GM23338 (cell line): ENCODE data around the gene IRF6. TPM values are rescaled to one million over a fixed set of nuclear protein-coding genes. Genes with fewer than 3 reads are reported as not detected.

Source experiments
- ATAC-seq: fragments of 200-7000 bp; cut with Tn5 transposase; 3 replicates; pipeline ENCODE4 v1.9.1; 2020
- DNase-seq: peaks from one replicate; pipeline ENCODE4 v3.0.0-alpha.2; 2015; ENCODE audit warnings: low spot score
- H2AFZ ChIP-seq: fragments of 200-600 bp; sonication (generic); 2 replicates; pipeline ENCODE4 v1.8.0; 2016; ENCODE audit warnings: antibody characterized with exemption, mild to moderate bottlenecking, moderate library complexity
- H3F3A ChIP-seq: fragments of 200-600 bp; sonication (generic); replicated peaks from 2 replicates; pipeline ENCODE4 v1.8.0; 2017; ENCODE audit warnings: antibody characterized with exemption, mixed run types, low read depth
- H3K27ac ChIP-seq: fragments of 200-600 bp; sonication (generic); 2 replicates; pipeline ENCODE4 v1.6.1; 2016; ENCODE audit warnings: low read depth
- H3K27me3 ChIP-seq: fragments of 200-600 bp; sonication (generic); 2 replicates; pipeline ENCODE4 v1.8.0; 2016; ENCODE audit warnings: mild to moderate bottlenecking, mixed run types, moderate library complexity; ENCODE audit not compliant: insufficient read depth
- H3K36me3 ChIP-seq: fragments of 200-600 bp; sonication (generic); 2 replicates; pipeline ENCODE4 v1.8.0; 2016; ENCODE audit warnings: mild to moderate bottlenecking; ENCODE audit not compliant: insufficient read depth
- H3K4me1 ChIP-seq: fragments of 200-600 bp; sonication (generic); 2 replicates; pipeline ENCODE4 v1.8.0; 2016; ENCODE audit warnings: mild to moderate bottlenecking, moderate library complexity; ENCODE audit not compliant: insufficient read depth
- H3K4me2 ChIP-seq: fragments of 200-600 bp; sonication (generic); 2 replicates; pipeline ENCODE4 v1.7.1; 2017; ENCODE audit warnings: mixed run types
- H3K4me3 ChIP-seq: fragments of 200-600 bp; sonication (generic); 2 replicates; pipeline ENCODE4 v1.6.1; 2016; ENCODE audit warnings: mixed run types
- H3K79me2 ChIP-seq: fragments of 200-600 bp; sonication (generic); replicated peaks from 2 replicates; pipeline ENCODE4 v1.8.0; 2017; ENCODE audit warnings: mild to moderate bottlenecking; ENCODE audit not compliant: insufficient read depth
- H3K9me2 ChIP-seq: fragments of 200-600 bp; sonication (generic); 2 replicates; pipeline ENCODE4 v1.8.0; 2017; ENCODE audit not compliant: insufficient read depth
- H4K20me1 ChIP-seq: fragments of 200-600 bp; sonication (generic); replicated peaks from 2 replicates; pipeline ENCODE4 v1.8.0; 2017; ENCODE audit warnings: mild to moderate bottlenecking; ENCODE audit not compliant: insufficient read depth
- H3K27ac Mint-ChIP-seq: 2 replicates; pipeline ENCODE4 v1.8.0; 2020; ENCODE audit warnings: inconsistent platforms, mild to moderate bottlenecking, moderate library complexity, mixed read lengths
- H3K27me3 Mint-ChIP-seq: 3 replicates; pipeline ENCODE4 v1.8.0; 2022; ENCODE audit warnings: low read depth, mild to moderate bottlenecking, moderate library complexity, mixed read lengths, inconsistent platforms; ENCODE audit not compliant: insufficient read depth, poor library complexity
- H3K36me3 Mint-ChIP-seq: 3 replicates; pipeline ENCODE4 v1.8.0; 2021; ENCODE audit warnings: low read depth, mild to moderate bottlenecking, inconsistent platforms, moderate library complexity, mixed read lengths
- H3K4me1 Mint-ChIP-seq: 3 replicates; pipeline ENCODE4 v1.8.0; 2020; ENCODE audit warnings: mild to moderate bottlenecking, inconsistent platforms, mixed read lengths
- H3K4me3 Mint-ChIP-seq: 3 replicates; pipeline ENCODE4 v1.8.0; 2021; ENCODE audit warnings: moderate library complexity, mild to moderate bottlenecking, inconsistent platforms, mixed read lengths
- H3K9me3 Mint-ChIP-seq: 3 replicates; pipeline ENCODE4 v1.8.0; 2020; ENCODE audit warnings: moderate library complexity, mild to moderate bottlenecking, inconsistent platforms, mixed read lengths
- CREB1 ChIP-seq: fragments of 250-450 bp; sonication (Bioruptor Pico); IDR thresholded peaks from 2 replicates; pipeline ENCODE4 v1.5.0; 2020; ENCODE audit warnings: low read depth, mild to moderate bottlenecking, moderate library complexity
- CTCF ChIP-seq, 2 experiments: fragments of 200-600 bp in 1 of 2; sonication (generic) in 1 of 2; conservative IDR thresholded peaks; 2 replicates each; pipeline versions ENCODE4 v1.5.1 to v1.6.1; 2016 to 2017; ENCODE audit warnings: antibody characterized with exemption in 2 of 2, low read depth in 2 of 2, mild to moderate bottlenecking in 2 of 2, moderate library complexity in 1 of 2
- EZH2 ChIP-seq: fragments of 200-600 bp; sonication (generic); IDR thresholded peaks from one replicate; pipeline ENCODE4 v1.8.0; 2017; ENCODE audit warnings: antibody characterized with exemption, mild to moderate bottlenecking, low read depth; ENCODE audit not compliant: unreplicated experiment
- EZH2phosphoT487 ChIP-seq: fragments of 200-600 bp; sonication (generic); IDR thresholded peaks from one replicate; pipeline ENCODE4 v1.8.1; 2018; ENCODE audit warnings: antibody characterized with exemption; ENCODE audit not compliant: unreplicated experiment
- JUNB ChIP-seq: IDR thresholded peaks from one replicate; pipeline ENCODE4 v1.6.1; 2016; ENCODE audit warnings: antibody characterized with exemption; ENCODE audit not compliant: unreplicated experiment
- NANOG ChIP-seq: IDR thresholded peaks from 2 replicates; pipeline ENCODE4 v1.6.1; 2016; ENCODE audit warnings: antibody characterized with exemption, borderline replicate concordance
- POLR2AphosphoS5 ChIP-seq: IDR thresholded peaks from 2 replicates; pipeline ENCODE4 v1.6.1; 2016; ENCODE audit warnings: antibody characterized with exemption, low read depth
- STAT1 ChIP-seq: IDR thresholded peaks from one replicate; pipeline ENCODE4 v1.6.1; 2016; ENCODE audit warnings: antibody characterized with exemption; ENCODE audit not compliant: unreplicated experiment
- ZNF114 ChIP-seq: fragments of 250-450 bp; sonication (Bioruptor Pico); IDR thresholded peaks from 2 replicates; pipeline ENCODE4 v1.5.0; 2020; ENCODE audit warnings: mild to moderate bottlenecking, moderate library complexity
- ZNF331 ChIP-seq: fragments of 250-450 bp; sonication (Bioruptor Pico); IDR thresholded peaks from 2 replicates; pipeline ENCODE4 v1.5.0; 2020; ENCODE audit warnings: low read depth, mild to moderate bottlenecking, moderate library complexity
- ZNF462 ChIP-seq: fragments of 250-450 bp; sonication (Bioruptor Pico); IDR thresholded peaks from 2 replicates; pipeline ENCODE4 v1.5.0; 2020; ENCODE audit warnings: mild to moderate bottlenecking, moderate library complexity
- polyA plus RNA-seq: library from polyadenylated mRNA; unstranded; fragments of >200 nt; fragmentation: Nextera tagmentation; extraction: Ambion mirVana; gene quantifications from 2 replicates; pipeline ENCODE4 v1.2.1, GENCODE V29; 2016
- total RNA-seq: library from RNA; depleted of rRNA; stranded (reverse); fragments of >200 nt; shearing (Covaris generic); gene quantifications from 2 replicates; pipeline ENCODE4 v1.2.3, GENCODE V29; 2014
- TF ChIP-seq, protein P1 (sequence below): IDR thresholded peaks from one replicate; pipeline ENCODE4 v1.6.1; 2018; ENCODE audit warnings: antibody characterized with exemption; ENCODE audit not compliant: unreplicated experiment
- TF ChIP-seq, protein P2 (sequence below): IDR thresholded peaks from 2 replicates; pipeline ENCODE4 v1.6.1; 2016; ENCODE audit warnings: antibody characterized with exemption

The IRF6 gene
- total and polyA plus RNA-seq, 2 experiments from 2014 or later, result 4.6 to 11.7 TPM

GRCh38 chr1:209767706-209768105, 38.2 kb downstream of the IRF6 start:
- H3K36me3 ChIP-seq, result no peaks in the 10 kb centered on the region
- H2AFZ ChIP-seq, result no peak overlapping the region
- H3K4me2 ChIP-seq, result no peak overlapping the region
- no peaks in the 10 kb centered on the region for H3K36me3 Mint-ChIP-seq
- no peaks in the 10 kb centered on the region for H3K79me2 ChIP-seq
- H3K9me2 ChIP-seq, result peaks cover 4% of the 10 kb centered on the region; the same call in 1 of the 2 replicates
- TF ChIP-seq ZNF331 (CRISPR knock-in tag), result no peak
- no peak for TF ChIP-seq NANOG
- TF ChIP-seq EZH2, result no peak
- no peak for TF ChIP-seq STAT1
- TF ChIP-seq ZNF462 (CRISPR knock-in tag), result no peak
- TF ChIP-seq POLR2AphosphoS5, result no peak
- TF ChIP-seq, protein P1, sequence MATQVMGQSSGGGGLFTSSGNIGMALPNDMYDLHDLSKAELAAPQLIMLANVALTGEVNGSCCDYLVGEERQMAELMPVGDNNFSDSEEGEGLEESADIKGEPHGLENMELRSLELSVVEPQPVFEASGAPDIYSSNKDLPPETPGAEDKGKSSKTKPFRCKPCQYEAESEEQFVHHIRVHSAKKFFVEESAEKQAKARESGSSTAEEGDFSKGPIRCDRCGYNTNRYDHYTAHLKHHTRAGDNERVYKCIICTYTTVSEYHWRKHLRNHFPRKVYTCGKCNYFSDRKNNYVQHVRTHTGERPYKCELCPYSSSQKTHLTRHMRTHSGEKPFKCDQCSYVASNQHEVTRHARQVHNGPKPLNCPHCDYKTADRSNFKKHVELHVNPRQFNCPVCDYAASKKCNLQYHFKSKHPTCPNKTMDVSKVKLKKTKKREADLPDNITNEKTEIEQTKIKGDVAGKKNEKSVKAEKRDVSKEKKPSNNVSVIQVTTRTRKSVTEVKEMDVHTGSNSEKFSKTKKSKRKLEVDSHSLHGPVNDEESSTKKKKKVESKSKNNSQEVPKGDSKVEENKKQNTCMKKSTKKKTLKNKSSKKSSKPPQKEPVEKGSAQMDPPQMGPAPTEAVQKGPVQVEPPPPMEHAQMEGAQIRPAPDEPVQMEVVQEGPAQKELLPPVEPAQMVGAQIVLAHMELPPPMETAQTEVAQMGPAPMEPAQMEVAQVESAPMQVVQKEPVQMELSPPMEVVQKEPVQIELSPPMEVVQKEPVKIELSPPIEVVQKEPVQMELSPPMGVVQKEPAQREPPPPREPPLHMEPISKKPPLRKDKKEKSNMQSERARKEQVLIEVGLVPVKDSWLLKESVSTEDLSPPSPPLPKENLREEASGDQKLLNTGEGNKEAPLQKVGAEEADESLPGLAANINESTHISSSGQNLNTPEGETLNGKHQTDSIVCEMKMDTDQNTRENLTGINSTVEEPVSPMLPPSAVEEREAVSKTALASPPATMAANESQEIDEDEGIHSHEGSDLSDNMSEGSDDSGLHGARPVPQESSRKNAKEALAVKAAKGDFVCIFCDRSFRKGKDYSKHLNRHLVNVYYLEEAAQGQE, result no peak
- TF ChIP-seq CTCF (conservative IDR thresholded peaks at IDR 0.05; ENCODE audit: low read depth in 2 of 2), result no peak
- TF ChIP-seq EZH2phosphoT487, result no peak
- TF ChIP-seq CREB1 (CRISPR knock-in tag), result no peak
- TF ChIP-seq, protein P2, sequence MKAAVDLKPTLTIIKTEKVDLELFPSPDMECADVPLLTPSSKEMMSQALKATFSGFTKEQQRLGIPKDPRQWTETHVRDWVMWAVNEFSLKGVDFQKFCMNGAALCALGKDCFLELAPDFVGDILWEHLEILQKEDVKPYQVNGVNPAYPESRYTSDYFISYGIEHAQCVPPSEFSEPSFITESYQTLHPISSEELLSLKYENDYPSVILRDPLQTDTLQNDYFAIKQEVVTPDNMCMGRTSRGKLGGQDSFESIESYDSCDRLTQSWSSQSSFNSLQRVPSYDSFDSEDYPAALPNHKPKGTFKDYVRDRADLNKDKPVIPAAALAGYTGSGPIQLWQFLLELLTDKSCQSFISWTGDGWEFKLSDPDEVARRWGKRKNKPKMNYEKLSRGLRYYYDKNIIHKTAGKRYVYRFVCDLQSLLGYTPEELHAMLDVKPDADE, result no peak
- TF ChIP-seq ZNF114 (CRISPR knock-in tag), result no peak
- no peak for TF ChIP-seq JUNB
- no peaks in the 10 kb centered on the region for H4K20me1 ChIP-seq
- H3K4me3 Mint-ChIP-seq, result no peak overlapping the region
- no peaks in the 10 kb centered on the region for H3F3A ChIP-seq
- peaks cover 8% of the 10 kb centered on the region; the same call in 1 of the 2 replicates for H3K4me1 ChIP-seq
- peaks cover 2% of the 10 kb centered on the region for H3K27me3 Mint-ChIP-seq
- no peak overlapping the region for H3K4me3 ChIP-seq
- no peak overlapping the region for H3K27ac Mint-ChIP-seq
- H3K27ac ChIP-seq, result no peak overlapping the region
- ATAC-seq (no peak), DNase-seq (no peak)
- H3K27me3 ChIP-seq, result no peaks in the 10 kb centered on the region
- H3K9me3 Mint-ChIP-seq, result no peaks in the 10 kb centered on the region
- peaks cover 9% of the 10 kb centered on the region for H3K4me1 Mint-ChIP-seq
